Neural cell (in vitro differentiated cells): Measurements from ENCODE around the gene STAT6. TPM values are rescaled to one million over a fixed set of nuclear protein-coding genes. Genes with fewer than 3 reads are reported as not detected.
A peak's percentile ranks its signal among the peaks of the same experiment; 100 is the strongest.

Experiments used
- H2AFZ ChIP-seq: fragments of 200-600, 300-800 bp; sonication (generic), shearing (Covaris generic); 2 replicates; pipeline ENCODE4 v1.6.0; 2014; ENCODE audit warnings: low read depth, mild to moderate bottlenecking, antibody characterized with exemption, low read length, moderate library complexity
- H3F3A ChIP-seq: fragments of 200-600 bp; shearing (Covaris generic); 2 replicates; pipeline ENCODE4 v1.6.1; 2016; ENCODE audit warnings: mild to moderate bottlenecking, moderate library complexity, mixed read lengths, antibody characterized with exemption, low read length; ENCODE audit not compliant: insufficient read depth, poor library complexity, severe bottlenecking
- H3K27ac ChIP-seq: fragments of 200-600, 300-800 bp; sonication (generic), shearing (Covaris generic); 2 replicates; pipeline ENCODE4 v1.5.1; 2014; ENCODE audit warnings: mild to moderate bottlenecking, low read length, moderate library complexity
- H3K27me3 ChIP-seq: fragments of 300-800, 200-600 bp; sonication (generic), shearing (Covaris generic); 2 replicates; pipeline ENCODE4 v1.6.0; 2014; ENCODE audit warnings: mild to moderate bottlenecking, low read depth, low read length, moderate library complexity; ENCODE audit not compliant: insufficient read depth
- H3K36me3 ChIP-seq: fragments of 300-800, 200-600 bp; sonication (generic), shearing (Covaris generic); 2 replicates; pipeline ENCODE4 v1.5.1; 2014; ENCODE audit warnings: mild to moderate bottlenecking, antibody characterized with exemption, low read length, moderate library complexity; ENCODE audit not compliant: insufficient read depth
- H3K4me2 ChIP-seq: fragments of 300-800, 200-600 bp; sonication (generic), shearing (Covaris generic); 2 replicates; pipeline ENCODE4 v1.6.0; 2014; ENCODE audit warnings: mild to moderate bottlenecking, low read length
- H3K4me3 ChIP-seq: fragments of 300-800, 200-600 bp; sonication (generic), shearing (Covaris generic); 2 replicates; pipeline ENCODE4 v1.5.1; 2014; ENCODE audit warnings: mild to moderate bottlenecking, low read length, moderate library complexity
- H3K79me2 ChIP-seq: fragments of 200-600 bp; shearing (Covaris generic); replicated peaks from 2 replicates; pipeline ENCODE4 v1.6.0; 2014; ENCODE audit warnings: mild to moderate bottlenecking, low read length, moderate library complexity; ENCODE audit not compliant: insufficient read depth
- H3K9ac ChIP-seq: fragments of 300-800, 200-600 bp; sonication (generic), shearing (Covaris generic); 2 replicates; pipeline ENCODE4 v1.6.1; 2016; ENCODE audit warnings: mild to moderate bottlenecking, low read length, mixed read lengths
- H3K9me2 ChIP-seq: fragments of 200-600 bp; shearing (Covaris generic); 2 replicates; pipeline ENCODE4 v1.6.1; 2016; ENCODE audit warnings: mild to moderate bottlenecking, low read length, mixed read lengths; ENCODE audit not compliant: insufficient read depth
- H3K9me3 ChIP-seq: fragments of 200-600, 300-800 bp; sonication (generic), shearing (Covaris generic); 2 replicates; pipeline ENCODE4 v1.6.1; 2016; ENCODE audit warnings: mild to moderate bottlenecking, mixed run types, low read length, moderate library complexity, mixed read lengths
- H4K20me1 ChIP-seq: fragments of 200-600 bp; shearing (Covaris generic); 2 replicates; pipeline ENCODE4 v1.6.1; 2016; ENCODE audit warnings: mild to moderate bottlenecking, mixed run types; ENCODE audit not compliant: insufficient read depth
- EP300 ChIP-seq: fragments of 450-650 bp; conservative IDR thresholded peaks from 2 replicates; pipeline ENCODE4 v1.6.1; 2014; ENCODE audit warnings: antibody characterized with exemption, mild to moderate bottlenecking, moderate library complexity; ENCODE audit not compliant: poor library complexity, severe bottlenecking
- EZH2 ChIP-seq: fragments of 200-600, 300-800 bp; shearing (Covaris generic), sonication (generic); IDR thresholded peaks from 2 replicates; pipeline ENCODE4 v1.6.1; 2014; ENCODE audit warnings: antibody characterized with exemption, low read length, borderline replicate concordance, mild to moderate bottlenecking; ENCODE audit not compliant: insufficient read depth, poor library complexity, severe bottlenecking
- MXI1 ChIP-seq: fragments of 450-650 bp; conservative IDR thresholded peaks from 2 replicates; pipeline ENCODE4 v1.6.1; 2014; ENCODE audit warnings: antibody characterized with exemption, mild to moderate bottlenecking; ENCODE audit not compliant: poor library complexity, severe bottlenecking
- POLR2AphosphoS5 ChIP-seq: IDR thresholded peaks from 2 replicates; pipeline ENCODE4 v1.6.1; 2012
- RAD21 ChIP-seq: fragments of 450-650 bp; conservative IDR thresholded peaks from 2 replicates; pipeline ENCODE4 v1.6.1; 2014; ENCODE audit warnings: antibody characterized with exemption, mild to moderate bottlenecking, moderate library complexity
- SMC3 ChIP-seq: fragments of 450-650 bp; conservative IDR thresholded peaks from 2 replicates; pipeline ENCODE4 v1.6.1; 2014; ENCODE audit warnings: antibody characterized with exemption, mild to moderate bottlenecking, moderate library complexity; ENCODE audit not compliant: poor library complexity
- TAF1 ChIP-seq: IDR thresholded peaks from 2 replicates; pipeline ENCODE4 v1.6.1; 2012; ENCODE audit warnings: low read depth
- polyA plus RNA-seq: library from polyadenylated mRNA; depleted of rRNA; stranded (reverse); fragments of >200 nt; gene quantifications from 2 replicates; pipeline ENCODE4 v1.2.3, GENCODE V29; 2014
- TF ChIP-seq, protein P1 (sequence below): fragments of 450-650 bp; IDR thresholded peaks from 2 replicates; pipeline ENCODE4 v1.5.1; 2014; ENCODE audit warnings: antibody characterized with exemption, mild to moderate bottlenecking, moderate library complexity; ENCODE audit not compliant: poor library complexity, severe bottlenecking
- TF ChIP-seq, protein P2 (sequence below): IDR thresholded peaks from 2 replicates; pipeline ENCODE4 v1.6.1; 2012; ENCODE audit warnings: borderline replicate concordance

STAT6 gene
- polyA plus RNA-seq, 1 donor from 2014 or later, result not detected

DNA sequence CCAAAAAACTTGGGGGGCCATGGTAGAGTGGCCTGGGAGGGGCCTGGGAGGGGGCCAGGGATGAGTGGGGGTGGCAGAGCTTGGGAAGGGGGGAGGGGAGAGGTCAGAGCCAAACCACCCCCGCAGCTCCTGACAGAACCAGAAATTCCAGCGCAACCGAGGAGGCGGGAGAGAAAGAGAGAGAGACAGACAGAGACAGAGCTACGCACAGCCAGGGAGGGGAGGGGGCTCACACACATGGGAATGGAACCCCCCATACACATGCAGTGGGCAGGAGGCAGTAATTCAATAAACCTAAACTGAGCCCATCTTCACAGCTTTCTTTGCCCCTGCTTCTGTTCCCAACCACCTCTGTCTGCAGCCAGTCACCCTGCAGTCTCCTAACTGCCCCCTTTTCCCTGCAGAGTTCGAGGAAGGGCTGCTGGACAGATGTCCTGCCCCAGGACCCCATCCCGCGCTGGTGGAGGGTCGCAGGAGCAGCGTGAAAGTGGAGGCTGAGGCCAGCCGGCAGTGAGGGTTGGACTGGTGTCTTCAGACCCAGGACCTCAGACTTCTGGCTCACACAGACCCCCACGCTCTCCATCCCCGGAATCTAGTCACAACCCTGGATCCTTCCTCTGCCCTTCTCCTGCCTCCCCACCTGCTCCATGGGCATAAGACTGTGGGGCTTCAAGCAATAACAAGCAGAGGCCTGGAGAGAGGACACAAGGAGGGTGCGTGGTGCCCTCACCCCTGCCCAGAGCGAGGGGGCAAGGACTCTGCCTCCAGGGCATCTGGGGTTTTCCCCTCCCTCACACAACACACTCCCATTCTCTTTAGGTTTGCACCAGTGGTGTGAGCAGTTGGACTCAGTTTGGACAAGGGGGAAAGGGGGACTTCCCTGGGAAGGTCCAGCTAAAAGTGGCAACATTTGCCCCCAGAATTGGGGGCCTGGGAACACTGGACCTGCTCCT is 16.7 kb downstream of the STAT6 start:
- no peaks in the 10 kb centered on the region for H4K20me1 ChIP-seq
- H3K9me3 ChIP-seq, result no peaks in the 10 kb centered on the region
- TF ChIP-seq EP300 (no peak), POLR2AphosphoS5 (no peak), EZH2 (no peak), TAF1 (no peak), RAD21 (no peak), MXI1 (no peak), SMC3 (no peak)
- TF ChIP-seq, protein P1, sequence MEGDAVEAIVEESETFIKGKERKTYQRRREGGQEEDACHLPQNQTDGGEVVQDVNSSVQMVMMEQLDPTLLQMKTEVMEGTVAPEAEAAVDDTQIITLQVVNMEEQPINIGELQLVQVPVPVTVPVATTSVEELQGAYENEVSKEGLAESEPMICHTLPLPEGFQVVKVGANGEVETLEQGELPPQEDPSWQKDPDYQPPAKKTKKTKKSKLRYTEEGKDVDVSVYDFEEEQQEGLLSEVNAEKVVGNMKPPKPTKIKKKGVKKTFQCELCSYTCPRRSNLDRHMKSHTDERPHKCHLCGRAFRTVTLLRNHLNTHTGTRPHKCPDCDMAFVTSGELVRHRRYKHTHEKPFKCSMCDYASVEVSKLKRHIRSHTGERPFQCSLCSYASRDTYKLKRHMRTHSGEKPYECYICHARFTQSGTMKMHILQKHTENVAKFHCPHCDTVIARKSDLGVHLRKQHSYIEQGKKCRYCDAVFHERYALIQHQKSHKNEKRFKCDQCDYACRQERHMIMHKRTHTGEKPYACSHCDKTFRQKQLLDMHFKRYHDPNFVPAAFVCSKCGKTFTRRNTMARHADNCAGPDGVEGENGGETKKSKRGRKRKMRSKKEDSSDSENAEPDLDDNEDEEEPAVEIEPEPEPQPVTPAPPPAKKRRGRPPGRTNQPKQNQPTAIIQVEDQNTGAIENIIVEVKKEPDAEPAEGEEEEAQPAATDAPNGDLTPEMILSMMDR, result no peak
- TF ChIP-seq, protein P2, sequence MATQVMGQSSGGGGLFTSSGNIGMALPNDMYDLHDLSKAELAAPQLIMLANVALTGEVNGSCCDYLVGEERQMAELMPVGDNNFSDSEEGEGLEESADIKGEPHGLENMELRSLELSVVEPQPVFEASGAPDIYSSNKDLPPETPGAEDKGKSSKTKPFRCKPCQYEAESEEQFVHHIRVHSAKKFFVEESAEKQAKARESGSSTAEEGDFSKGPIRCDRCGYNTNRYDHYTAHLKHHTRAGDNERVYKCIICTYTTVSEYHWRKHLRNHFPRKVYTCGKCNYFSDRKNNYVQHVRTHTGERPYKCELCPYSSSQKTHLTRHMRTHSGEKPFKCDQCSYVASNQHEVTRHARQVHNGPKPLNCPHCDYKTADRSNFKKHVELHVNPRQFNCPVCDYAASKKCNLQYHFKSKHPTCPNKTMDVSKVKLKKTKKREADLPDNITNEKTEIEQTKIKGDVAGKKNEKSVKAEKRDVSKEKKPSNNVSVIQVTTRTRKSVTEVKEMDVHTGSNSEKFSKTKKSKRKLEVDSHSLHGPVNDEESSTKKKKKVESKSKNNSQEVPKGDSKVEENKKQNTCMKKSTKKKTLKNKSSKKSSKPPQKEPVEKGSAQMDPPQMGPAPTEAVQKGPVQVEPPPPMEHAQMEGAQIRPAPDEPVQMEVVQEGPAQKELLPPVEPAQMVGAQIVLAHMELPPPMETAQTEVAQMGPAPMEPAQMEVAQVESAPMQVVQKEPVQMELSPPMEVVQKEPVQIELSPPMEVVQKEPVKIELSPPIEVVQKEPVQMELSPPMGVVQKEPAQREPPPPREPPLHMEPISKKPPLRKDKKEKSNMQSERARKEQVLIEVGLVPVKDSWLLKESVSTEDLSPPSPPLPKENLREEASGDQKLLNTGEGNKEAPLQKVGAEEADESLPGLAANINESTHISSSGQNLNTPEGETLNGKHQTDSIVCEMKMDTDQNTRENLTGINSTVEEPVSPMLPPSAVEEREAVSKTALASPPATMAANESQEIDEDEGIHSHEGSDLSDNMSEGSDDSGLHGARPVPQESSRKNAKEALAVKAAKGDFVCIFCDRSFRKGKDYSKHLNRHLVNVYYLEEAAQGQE, result no peak
- no peaks in the 10 kb centered on the region for H3K36me3 ChIP-seq
- no peak overlapping the region for H2AFZ ChIP-seq
- no peak overlapping the region for H3K9ac ChIP-seq
- no peak overlapping the region for H3K4me2 ChIP-seq
- H3K4me3 ChIP-seq, result no peak overlapping the region
- peaks cover 4% of the 10 kb centered on the region for H3F3A ChIP-seq
- H3K27me3 ChIP-seq, result no peaks in the 10 kb centered on the region
- peaks cover 17% of the 10 kb centered on the region for H3K79me2 ChIP-seq
- H3K27ac ChIP-seq, result no peak overlapping the region
- no peaks in the 10 kb centered on the region for H3K9me2 ChIP-seq

DNA sequence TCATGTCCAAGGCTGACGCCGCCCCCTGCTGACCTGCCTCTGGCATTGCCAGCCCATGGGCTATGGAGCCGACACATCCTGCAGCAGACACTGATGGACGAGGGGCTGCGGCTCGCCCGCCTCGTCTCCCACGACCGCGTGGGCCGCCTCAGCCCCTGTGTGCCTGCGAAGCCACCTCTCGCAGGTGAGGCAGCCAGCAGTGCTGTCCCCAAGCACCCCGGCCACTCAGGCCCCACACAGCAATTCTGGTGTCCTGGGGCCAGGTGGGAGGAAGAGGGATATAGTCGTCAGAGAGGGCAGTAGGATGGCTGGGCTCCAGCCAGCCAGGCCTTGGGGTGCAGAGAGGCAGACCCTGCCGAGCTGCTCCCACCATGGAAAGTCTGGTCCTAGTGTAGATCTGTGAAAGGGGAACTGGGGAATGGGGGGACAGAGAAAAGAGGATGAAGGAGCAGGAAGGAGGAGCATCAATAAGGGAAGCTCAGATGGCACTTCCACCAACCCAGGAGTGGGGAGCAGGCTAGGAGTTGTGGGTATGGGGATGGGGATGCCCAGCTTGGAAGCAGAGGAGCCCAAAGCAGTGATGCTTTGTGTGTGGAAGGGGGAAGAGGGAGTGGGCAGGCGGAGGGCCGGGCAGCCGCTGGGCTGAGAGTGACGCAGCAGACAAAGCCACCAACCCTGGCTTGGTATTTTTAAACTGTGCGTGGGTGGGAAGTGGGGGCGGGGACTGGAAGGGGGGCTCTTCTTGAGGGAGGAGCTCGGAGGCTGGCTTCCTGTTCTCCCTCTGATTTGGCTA is 17.6 kb downstream of the STAT6 start:
- H3K4me3 ChIP-seq, result no peak overlapping the region
- peaks cover 4% of the 10 kb centered on the region for H3F3A ChIP-seq
- TF ChIP-seq EZH2 (no peak), POLR2AphosphoS5 (no peak)
- TF ChIP-seq, protein P1, result peak; percentile 24
- TF ChIP-seq, protein P2, result no peak
- H3K9ac ChIP-seq, result no peak overlapping the region
- peaks cover 17% of the 10 kb centered on the region for H3K79me2 ChIP-seq
- H3K27ac ChIP-seq, result no peak overlapping the region
- no peaks in the 10 kb centered on the region for H3K36me3 ChIP-seq
- no peaks in the 10 kb centered on the region for H3K27me3 ChIP-seq
- H3K4me2 ChIP-seq, result no peak overlapping the region
- no peak overlapping the region for H2AFZ ChIP-seq
- H4K20me1 ChIP-seq, result no peaks in the 10 kb centered on the region
- no peaks in the 10 kb centered on the region for H3K9me2 ChIP-seq
- no peaks in the 10 kb centered on the region for H3K9me3 ChIP-seq
